ENCODE results near the gene WARS2. TPM values are rescaled to one million over a fixed set of nuclear protein-coding genes. Genes with fewer than 3 reads are reported as not detected.

Gene WARS2
- total RNA-seq, 1 experiment from 2014 or later = 12.9 TPM

GRCh38 chr1:118999348-119000071, 140.9 kb downstream of the WARS2 start:
- DNase-seq (ENCODE audit: low read depth) = no peak

GRCh38 chr1:118998171-118998570, 142.3 kb downstream of the WARS2 start:
- peak; percentile 24 for DNase-seq (ENCODE audit: low read depth)

DNA sequence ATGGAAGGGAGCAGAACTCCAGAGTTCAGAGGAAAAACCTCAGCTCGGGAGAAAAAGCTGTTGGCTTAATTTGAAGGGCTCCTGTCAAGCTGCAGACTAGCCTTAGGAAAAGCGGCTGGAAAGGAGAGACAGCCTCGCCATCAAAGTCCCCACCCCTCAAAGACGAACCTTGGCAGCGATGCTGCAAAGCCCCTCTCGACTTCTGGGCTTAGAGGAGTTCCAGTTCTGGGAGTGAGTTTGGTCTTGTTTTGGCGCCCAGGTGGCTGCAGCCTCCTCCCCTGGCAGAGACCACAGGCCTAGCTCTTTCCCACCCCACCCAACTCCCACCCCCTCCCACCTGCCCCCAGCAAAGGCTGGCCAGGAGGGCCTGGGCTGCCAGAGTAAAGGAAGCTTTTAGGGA, 143.2 kb downstream of the WARS2 start:
- DNase-seq (ENCODE audit: low read depth) = no peak

GRCh38 chr1:118995312-118996016, 145.0 kb downstream of the WARS2 start:
- DNase-seq (ENCODE audit: low read depth) = no peak

DNA sequence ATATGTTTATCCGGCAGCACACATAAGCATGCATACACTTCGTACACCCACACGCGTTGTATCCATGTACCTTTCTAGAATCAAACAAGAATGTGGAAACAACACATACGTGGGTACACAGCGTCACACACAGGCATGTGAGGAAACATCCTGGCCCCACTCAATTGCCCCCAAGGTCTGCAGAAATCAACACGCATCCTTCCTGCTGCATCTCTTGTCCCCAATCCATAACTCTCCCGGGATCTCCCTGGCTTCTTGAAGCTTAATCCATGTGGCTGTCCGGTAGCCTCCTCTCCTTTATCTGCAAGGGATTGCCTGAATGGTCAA, 146.8 kb downstream of the WARS2 start:
- no peak for DNase-seq (ENCODE audit: low read depth)

DNA sequence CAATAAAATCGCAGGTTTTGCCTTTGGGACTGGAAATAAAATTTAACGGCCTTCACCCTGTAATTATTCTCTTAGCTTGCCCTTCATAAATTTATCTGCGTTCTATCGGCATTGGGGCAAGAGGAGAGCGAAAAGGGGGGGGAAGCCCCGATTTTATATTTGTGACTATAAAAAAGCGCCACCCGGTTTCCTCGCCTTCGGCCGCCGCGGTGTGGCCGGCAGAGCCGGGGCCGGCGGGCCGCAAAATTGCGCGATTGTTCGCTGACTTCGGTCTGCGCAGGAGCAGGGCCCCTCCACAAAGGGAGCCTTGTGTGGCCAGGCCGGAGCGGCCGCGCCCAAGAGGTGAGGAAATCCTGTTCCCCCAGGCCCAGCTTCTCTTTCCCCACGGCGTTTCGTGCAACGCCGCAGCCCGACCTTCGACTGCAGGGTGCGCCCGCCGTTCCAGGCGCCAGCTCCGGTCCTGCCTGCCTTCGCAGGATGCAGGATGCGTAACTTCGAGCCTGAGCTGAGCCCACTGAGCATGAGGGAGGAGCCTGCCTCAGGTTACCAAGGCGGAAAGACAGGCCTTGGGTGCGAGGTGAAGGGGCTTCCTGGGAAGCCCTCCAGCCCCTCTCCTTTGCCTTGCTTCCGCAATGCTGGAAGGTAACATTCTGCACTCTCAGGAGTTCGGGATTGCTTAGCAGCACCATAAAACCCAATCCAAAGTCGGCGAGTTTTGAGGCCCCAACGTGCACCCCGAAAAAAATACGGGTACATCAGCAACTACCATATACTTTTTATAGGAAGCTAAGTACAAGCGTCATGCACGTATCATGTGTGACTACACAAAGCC, 147.4 kb downstream of the WARS2 start:
- DNase-seq (ENCODE audit: low read depth) = no peak

DNA sequence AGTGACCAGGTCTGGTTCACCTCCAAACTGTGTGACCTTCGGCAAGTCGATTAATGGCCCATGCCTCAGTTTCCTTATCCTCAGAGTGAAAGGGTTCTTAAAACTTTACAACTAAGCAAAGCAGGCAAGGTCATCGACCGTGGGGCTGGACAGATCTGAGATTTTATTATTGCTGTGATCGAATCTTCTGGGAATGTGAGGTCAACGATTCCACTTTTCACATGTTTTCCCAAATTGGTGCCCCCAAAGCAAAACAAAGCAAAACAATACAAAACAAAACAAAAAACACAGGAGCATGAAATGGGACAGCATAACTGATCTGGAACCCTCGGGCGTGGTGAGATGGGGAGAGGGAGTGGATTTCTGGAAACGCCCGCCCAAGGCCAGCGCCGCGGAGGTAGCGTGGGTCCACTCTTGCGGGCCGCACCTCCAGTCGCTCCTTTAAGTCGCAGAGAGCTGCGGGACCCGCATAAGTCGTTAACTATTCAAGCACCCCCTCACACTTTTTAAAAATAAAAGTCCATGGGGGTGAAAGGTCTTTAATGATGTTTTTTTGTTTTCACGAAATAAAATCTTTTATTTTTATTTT, 148.1 kb downstream of the WARS2 start:
- DNase-seq (ENCODE audit: low read depth) = no peak

GRCh38 chr1:118991448-118991847, 149.0 kb downstream of the WARS2 start:
- no peak for DNase-seq (ENCODE audit: low read depth)

DNA sequence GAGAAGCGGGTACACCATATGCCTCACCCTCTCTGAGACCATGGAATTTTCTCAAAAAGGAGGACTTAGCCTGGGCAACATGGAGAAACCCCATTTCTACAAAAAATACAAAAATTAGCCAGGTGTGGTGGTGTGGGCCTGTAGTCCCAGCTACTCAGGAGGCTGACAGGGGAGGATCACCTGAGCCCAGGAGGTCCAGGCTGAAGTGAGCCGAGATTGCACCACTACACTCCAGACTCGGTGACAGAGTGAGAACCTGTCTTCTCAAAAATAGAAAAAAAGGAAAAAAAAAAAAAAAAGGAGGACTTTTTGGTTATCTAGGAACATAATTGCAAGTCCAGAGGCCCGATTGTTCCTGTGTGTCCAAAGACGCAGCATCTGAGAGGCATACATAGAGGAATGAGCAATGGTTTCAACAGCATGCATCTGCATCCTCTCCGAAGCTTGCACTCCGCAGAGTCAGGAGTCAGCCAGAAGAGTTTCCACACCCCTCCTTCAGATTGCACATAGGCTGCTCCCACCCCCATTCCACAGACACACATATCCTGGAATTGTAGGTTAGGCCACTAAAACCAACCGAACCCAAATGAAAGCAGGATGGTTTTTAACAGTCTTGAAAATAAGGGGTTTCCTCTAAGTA, 149.8 kb downstream of the WARS2 start:
- DNase-seq (ENCODE audit: low read depth) = no peak

GRCh38 chr1:118989878-118990378, 150.5 kb downstream of the WARS2 start:
- DNase-seq (ENCODE audit: low read depth) = no peak

GRCh38 chr1:118989006-118989815, 151.2 kb downstream of the WARS2 start:
- no peak for DNase-seq (ENCODE audit: low read depth)

DNA sequence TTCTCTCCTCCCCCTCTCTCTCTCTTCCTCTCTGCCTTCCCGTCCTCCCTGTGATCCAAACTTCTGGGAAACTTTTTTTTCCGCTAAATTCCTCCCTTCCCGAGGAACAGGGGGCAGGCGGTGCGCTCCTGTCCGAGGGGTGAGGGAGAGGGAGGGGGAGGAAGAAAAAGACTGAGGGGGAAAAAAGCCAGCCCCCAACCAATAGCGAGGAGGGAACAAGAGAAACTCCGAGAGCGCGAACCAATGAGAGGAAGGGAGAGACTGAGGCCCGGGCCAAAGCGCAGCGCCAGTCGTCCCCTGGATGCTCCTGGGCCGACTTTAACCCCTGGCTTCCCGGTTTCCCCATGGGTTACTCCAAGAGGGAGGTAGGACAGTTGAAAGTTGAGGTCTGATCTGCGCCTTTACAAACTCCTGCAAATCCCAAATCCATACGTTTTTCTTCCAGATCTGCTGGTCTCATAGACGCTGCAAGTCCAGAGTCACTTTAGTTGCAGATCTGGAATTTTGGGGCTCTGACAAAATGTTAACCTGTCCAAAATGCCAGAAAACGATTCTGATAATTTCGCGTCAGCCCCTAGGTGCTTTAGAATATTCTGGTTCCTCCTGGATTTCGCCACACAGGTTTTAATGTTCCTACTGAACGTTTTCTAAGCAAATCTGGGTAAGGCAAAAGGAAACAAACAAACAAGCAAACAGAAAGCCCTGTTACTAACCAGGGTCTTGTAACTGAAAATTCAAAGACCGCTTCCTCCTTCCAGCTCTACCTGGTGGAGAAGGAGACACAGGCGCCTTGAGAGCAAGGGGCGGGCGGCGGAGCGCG, 152.1 kb downstream of the WARS2 start, which contains the start of gene TBX15:
TBX15 (minus strand) TSS at position 158 of the 820 bp plus-strand sequence. CDS start 548 bp downstream, outside the sequence.
- no peak for DNase-seq (ENCODE audit: low read depth)

DNA sequence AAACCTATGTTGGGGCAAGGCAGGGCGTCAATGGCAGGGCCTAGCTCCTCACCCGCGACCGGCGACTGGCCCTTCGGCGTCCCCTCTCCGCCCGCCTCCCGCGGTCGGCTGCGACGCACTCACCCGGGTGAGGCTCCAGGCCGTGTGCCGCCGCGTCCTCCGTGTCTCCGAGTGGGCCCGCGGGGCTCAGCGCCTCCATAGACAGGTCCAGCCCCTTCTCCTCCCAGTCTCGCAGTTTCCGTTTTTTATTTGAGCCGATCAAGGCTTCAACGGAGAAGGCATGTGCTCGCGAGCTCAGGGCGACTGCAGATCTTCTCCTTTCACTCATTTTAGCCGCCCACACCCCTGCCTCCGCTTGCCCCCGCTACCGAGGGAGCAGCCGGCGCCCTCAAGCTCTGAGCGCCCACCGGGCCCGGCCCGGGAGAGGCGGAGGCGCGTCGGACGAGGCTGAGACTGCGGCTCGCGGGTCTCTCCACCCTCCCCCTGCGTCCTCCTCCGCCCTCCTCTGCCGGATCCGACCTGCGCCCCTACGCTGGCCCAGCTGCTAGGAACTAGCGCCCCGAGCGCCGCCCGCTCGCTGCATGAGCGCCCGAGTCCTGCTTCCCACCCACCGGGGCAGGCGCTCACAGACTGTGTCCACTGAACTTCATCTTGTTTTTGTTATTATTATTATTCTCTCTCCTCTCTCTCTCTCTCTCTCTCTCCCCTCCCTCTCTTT, 152.8 kb downstream of the WARS2 start:
- peak; percentile 41 for DNase-seq (ENCODE audit: low read depth)

GRCh38 chr1:118986555-118987467, 153.6 kb downstream of the WARS2 start:
- peak; percentile 36 for DNase-seq (ENCODE audit: low read depth)

GRCh38 chr1:118985640-118986554, 154.6 kb downstream of the WARS2 start:
- DNase-seq (ENCODE audit: low read depth) = no peak

- DNase-seq (ENCODE audit: low read depth) = no peak
Measured at GRCh38 chr1:118984722-118985639, 155.5 kb downstream of the WARS2 start.
